T-helper 17 cell (primary cell): ENCODE results near the gene LRRC8C. TPM values are rescaled to one million over a fixed set of nuclear protein-coding genes. Genes with fewer than 3 reads are reported as not detected.
"Not testable (repeated sequence)": the region's sequence is repeated elsewhere in the genome, so short reads cannot be mapped to it uniquely, and the experiment has no call there.

Source experiments
- ATAC-seq: fragments of 150-1000 bp; cut with Tn5 transposase; 2 replicates; pipeline ENCODE4 v1.10.0; 2021; ENCODE audit warnings: mild to moderate bottlenecking, moderate library complexity
- DNase-seq, 3 donors: peaks; one replicate each; pipeline versions ENCODE4 v3.0.0 to v3.0.0-alpha.2; 2020 to 2021
- H3K9me3 ChIP-seq: one replicate; pipeline ENCODE4 v1.7.0; 2013; ENCODE audit warnings: low read length, mild to moderate bottlenecking; ENCODE audit not compliant: control insufficient read depth, poor library complexity, severe bottlenecking
- H3K27ac Mint-ChIP-seq: one replicate; pipeline ENCODE4 v1.8.0; 2022; ENCODE audit warnings: mild to moderate bottlenecking, moderate library complexity, mixed read lengths
- H3K27me3 Mint-ChIP-seq: one replicate; pipeline ENCODE4 v1.8.0; 2022; ENCODE audit warnings: mixed read lengths
- H3K36me3 Mint-ChIP-seq: one replicate; pipeline ENCODE4 v1.8.0; 2022; ENCODE audit warnings: low read depth, mixed read lengths
- H3K4me1 Mint-ChIP-seq: one replicate; pipeline ENCODE4 v1.8.0; 2022; ENCODE audit warnings: mild to moderate bottlenecking, mixed read lengths
- H3K4me3 Mint-ChIP-seq: one replicate; pipeline ENCODE4 v1.8.0; 2022; ENCODE audit warnings: mild to moderate bottlenecking, moderate library complexity, mixed read lengths
- total RNA-seq, 4 donors: library from RNA in 2 of 4; stranded (reverse) in 2 of 4; gene quantifications; one replicate each; pipeline ENCODE4 v1.2.3 and lab custom pipeline; 2022 to 2026

Gene LRRC8C
- total RNA-seq = 10 to 100 TPM; 46.0 to 52.4 TPM
- 136 to 141 reads per million in 2 donors for total RNA-seq (lab: John Stamatoyannopoulos, UW)

DNA sequence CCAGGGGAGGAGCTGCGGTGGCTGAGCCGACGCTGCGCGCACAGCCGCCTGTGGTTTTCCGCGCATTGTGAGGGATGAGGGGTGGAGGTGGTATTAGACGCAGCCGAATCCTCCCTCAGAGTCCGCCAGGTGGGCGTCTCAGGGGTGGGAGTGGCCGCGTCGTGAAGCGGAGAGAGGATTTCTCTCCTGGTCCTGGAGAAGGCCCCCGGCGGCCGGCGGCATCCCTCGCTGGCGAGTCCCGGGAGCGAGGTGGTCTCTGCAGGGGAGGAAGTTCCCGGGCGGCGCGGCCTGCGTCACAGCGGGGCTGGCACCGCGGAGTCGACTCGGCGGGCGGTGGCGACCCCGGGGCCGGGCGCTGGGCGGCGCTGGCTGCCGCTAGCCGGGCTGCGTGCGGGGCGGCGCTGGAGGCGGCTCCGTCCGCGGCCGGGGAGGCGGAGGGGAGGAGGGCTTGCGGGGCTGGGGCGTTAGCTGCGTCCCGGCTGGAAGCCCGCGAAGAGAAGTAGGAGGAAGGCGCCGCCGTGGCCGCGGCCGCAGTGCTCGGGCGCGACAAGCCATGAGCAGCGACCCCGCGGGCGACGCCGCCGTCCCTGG lies at the start of gene LRRC8C:
LRRC8C (plus strand) TSS at position 464 of the 591 bp plus-strand sequence. CDS start 53,354 bp downstream, outside the sequence.
- H3K36me3 Mint-ChIP-seq = peaks cover 3% of the 10 kb centered on the region
- H3K27ac Mint-ChIP-seq = peak within 1 kb of the TSS; percentile 93
- ATAC-seq (peak; percentile 83), DNase-seq (peak; percentile 82 to 91 (median 85))
- no peaks in the 10 kb centered on the region for H3K27me3 Mint-ChIP-seq
- H3K4me3 Mint-ChIP-seq = peak within 1 kb of the TSS; percentile 96
- H3K9me3 ChIP-seq = no peaks in the 10 kb centered on the region
- peaks cover 56% of the 10 kb centered on the region for H3K4me1 Mint-ChIP-seq

DNA sequence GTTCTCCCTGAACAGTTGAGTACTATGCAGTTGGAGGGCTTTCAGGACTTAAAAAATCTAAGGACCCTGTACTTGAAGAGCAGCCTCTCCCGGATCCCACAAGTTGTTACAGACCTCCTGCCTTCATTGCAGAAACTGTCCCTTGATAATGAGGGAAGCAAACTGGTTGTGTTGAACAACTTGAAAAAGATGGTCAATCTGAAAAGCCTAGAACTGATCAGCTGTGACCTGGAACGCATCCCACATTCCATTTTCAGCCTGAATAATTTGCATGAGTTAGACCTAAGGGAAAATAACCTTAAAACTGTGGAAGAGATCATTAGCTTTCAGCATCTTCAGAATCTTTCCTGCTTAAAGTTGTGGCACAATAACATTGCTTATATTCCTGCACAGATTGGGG lies 48.7 kb upstream of the LRRC8C start:
- no peak for DNase-seq
- Mint-ChIP-seq H3K27me3 (no peaks in the 10 kb centered on the region), H3K4me3 (no peak overlapping the region), H3K36me3 (peaks cover 10% of the 10 kb centered on the region), H3K4me1 (peaks cover 8% of the 10 kb centered on the region), H3K27ac (no peak overlapping the region)
- no peaks in the 10 kb centered on the region for H3K9me3 ChIP-seq
- ATAC-seq = no peak

DNA sequence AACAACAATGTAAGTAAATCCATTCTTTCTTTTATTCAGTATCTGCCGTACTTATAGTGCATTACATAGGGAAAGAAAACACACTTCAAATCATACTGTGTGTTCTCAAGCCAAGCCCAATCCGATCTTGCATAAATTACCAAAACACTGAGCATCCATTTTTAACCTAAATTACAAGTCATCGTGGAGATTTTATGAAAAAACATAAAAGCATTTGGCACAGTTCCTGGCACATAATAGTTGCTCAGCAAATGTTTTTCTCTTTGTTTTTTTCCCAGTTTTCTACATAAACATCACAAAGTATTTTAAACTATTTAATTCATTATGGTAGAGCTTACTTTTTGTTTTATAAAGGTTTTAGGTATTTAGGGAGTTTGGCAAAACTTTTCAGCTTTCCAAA lies 48.1 kb upstream of the LRRC8C start:
- peaks cover 11% of the 10 kb centered on the region for H3K4me1 Mint-ChIP-seq
- DNase-seq (no peak), ATAC-seq (no peak)
- H3K36me3 Mint-ChIP-seq = peaks cover 10% of the 10 kb centered on the region
- no peaks in the 10 kb centered on the region for H3K9me3 ChIP-seq
- no peaks in the 10 kb centered on the region for H3K27me3 Mint-ChIP-seq
- H3K4me3 Mint-ChIP-seq = no peak overlapping the region
- no peak overlapping the region for H3K27ac Mint-ChIP-seq

- no peak for ATAC-seq
- H3K27me3 Mint-ChIP-seq = no peaks in the 10 kb centered on the region
- no peak overlapping the region for H3K27ac Mint-ChIP-seq
- DNase-seq = no peak
- peaks cover 22% of the 10 kb centered on the region for H3K4me1 Mint-ChIP-seq
- H3K9me3 ChIP-seq = no peaks in the 10 kb centered on the region
- H3K4me3 Mint-ChIP-seq = no peak overlapping the region
- H3K36me3 Mint-ChIP-seq = peaks cover 6% of the 10 kb centered on the region
Measured at GRCh38 chr1:89587729-89588161, 45.2 kb upstream of the LRRC8C start.

DNA sequence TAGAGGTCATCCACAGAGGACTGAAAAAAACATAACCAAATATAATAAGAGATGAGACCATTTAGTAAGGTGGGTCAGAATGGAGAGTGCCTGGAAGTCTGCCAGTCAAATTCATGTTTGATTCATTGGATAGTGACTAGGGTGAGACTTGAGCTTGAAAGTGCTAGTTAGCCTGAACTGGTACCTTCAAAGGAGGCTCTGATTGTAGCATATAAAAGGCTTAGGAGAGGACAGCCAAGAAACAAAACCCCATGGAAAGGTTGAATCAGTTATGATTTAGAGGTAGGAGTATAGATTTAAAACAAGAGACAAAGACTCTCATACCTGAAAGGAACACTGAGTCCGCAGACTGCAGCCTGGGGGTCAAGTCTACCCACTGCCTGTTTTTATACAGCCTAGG lies 44.4 kb upstream of the LRRC8C start:
- H3K4me3 Mint-ChIP-seq = no peak overlapping the region
- H3K27me3 Mint-ChIP-seq = no peaks in the 10 kb centered on the region
- ATAC-seq (no peak), DNase-seq (no peak)
- H3K9me3 ChIP-seq = no peaks in the 10 kb centered on the region
- peaks cover 23% of the 10 kb centered on the region for H3K4me1 Mint-ChIP-seq
- peak overlapping the region; percentile 19 for H3K27ac Mint-ChIP-seq
- H3K36me3 Mint-ChIP-seq = peaks cover 3% of the 10 kb centered on the region

- no peak overlapping the region for H3K4me3 Mint-ChIP-seq
- H3K4me1 Mint-ChIP-seq = peaks cover 27% of the 10 kb centered on the region
- H3K27ac Mint-ChIP-seq = peak overlapping the region; percentile 9
- DNase-seq = no peak
- no peaks in the 10 kb centered on the region for H3K27me3 Mint-ChIP-seq
- no peaks in the 10 kb centered on the region for H3K9me3 ChIP-seq
- peaks cover 4% of the 10 kb centered on the region for H3K36me3 Mint-ChIP-seq
- no peak for ATAC-seq
Measured at GRCh38 chr1:89589515-89589914, 43.4 kb upstream of the LRRC8C start.

DNA sequence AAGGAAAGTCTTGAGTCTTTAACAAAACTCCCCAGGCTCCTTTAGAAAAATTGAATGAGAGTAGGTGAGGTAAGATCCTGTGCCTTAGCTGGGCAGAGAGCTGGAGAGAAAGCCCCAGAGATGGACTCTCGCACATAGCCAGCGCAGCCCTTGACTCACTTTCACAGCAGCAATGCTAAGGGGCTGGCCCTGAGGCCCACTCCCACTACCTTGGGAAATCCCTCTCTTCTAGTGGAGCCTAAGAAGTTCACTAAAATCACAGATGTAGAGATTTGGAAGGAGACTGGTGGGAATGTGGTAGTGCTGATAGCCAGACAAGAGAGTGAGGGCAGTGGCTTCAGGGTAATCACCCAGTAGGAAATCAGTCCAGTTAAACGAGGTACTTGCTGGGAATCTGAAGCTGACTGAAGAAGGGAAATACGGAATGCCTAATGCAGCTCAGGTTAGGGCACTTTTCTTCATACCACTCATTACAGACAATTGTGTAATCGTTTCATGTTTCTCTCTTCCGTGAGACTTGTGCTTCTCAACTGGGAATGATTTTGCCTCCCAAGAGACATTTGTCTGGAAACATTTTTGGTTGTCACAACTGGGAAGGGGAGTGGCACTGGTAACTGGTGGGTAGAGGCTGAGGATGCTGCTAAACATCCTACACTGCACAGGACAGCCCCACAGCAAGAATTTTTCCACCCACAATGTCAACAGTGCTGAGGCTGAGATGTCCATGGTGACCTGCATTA lies 42.4 kb upstream of the LRRC8C start:
- Mint-ChIP-seq H3K36me3 (peaks cover 4% of the 10 kb centered on the region), H3K27ac (peak overlapping the region; percentile 37), H3K27me3 (no peaks in the 10 kb centered on the region), H3K4me1 (peaks cover 27% of the 10 kb centered on the region), H3K4me3 (peak overlapping the region; percentile 31)
- no peak for ATAC-seq
- DNase-seq = no peak
- no peaks in the 10 kb centered on the region for H3K9me3 ChIP-seq

DNA sequence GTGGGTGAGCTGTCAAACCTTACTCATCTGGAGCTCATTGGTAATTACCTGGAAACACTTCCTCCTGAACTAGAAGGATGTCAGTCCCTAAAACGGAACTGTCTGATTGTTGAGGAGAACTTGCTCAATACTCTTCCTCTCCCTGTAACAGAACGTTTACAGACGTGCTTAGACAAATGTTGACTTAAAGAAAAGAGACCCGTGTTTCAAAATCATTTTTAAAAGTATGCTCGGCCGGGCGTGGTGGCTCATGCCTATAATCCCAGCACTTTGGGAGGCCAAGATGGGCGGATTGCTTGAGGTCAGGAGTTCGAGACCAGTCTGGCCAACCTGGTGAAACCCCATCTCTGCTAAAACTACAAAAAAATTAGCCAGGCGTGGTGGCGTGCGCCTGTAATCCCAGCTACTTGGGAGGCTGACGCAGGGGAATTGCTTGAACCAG lies 40.0 kb upstream of the LRRC8C start:
- not testable (repeated sequence) for H3K4me3 Mint-ChIP-seq, H3K27ac Mint-ChIP-seq, H3K36me3 Mint-ChIP-seq, DNase-seq, ATAC-seq, H3K27me3 Mint-ChIP-seq, H3K9me3 ChIP-seq
- H3K4me1 Mint-ChIP-seq = peaks cover 32% of the 10 kb centered on the region

DNA sequence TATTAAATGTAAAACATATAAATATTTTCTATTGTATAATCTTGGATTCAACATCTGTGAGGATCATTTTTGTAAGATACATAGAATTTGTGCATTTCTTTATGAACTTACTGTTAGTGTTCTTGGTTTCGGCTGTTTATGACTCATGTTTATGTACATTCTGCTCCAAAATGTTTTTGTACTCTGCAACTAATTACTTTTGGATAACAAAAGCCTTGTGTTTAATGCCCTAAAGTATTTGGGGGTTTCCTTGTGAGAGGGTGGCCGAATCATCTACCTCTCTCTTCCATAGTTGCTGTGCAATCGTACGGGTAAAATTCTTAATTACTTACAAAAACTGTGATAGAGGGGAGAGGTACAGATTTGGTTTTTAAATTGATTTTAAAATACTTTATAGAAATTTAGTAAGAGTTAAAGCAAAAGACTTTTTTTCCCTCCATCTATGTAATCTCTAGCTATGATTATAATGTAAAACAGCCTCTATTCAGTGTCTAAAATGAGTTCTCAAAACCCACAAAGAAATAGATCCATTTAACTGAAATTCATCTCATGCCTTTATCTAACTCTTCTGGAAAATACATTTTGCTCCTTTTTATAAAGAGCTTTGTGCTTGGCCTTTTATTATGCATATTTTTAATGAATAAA lies 38.7 kb upstream of the LRRC8C start:
- H3K9me3 ChIP-seq = no peaks in the 10 kb centered on the region
- ATAC-seq (no peak), DNase-seq (no peak)
- peaks cover 4% of the 10 kb centered on the region for H3K36me3 Mint-ChIP-seq
- H3K27me3 Mint-ChIP-seq = no peaks in the 10 kb centered on the region
- peaks cover 32% of the 10 kb centered on the region for H3K4me1 Mint-ChIP-seq
- H3K4me3 Mint-ChIP-seq = no peak overlapping the region
- no peak overlapping the region for H3K27ac Mint-ChIP-seq

DNA sequence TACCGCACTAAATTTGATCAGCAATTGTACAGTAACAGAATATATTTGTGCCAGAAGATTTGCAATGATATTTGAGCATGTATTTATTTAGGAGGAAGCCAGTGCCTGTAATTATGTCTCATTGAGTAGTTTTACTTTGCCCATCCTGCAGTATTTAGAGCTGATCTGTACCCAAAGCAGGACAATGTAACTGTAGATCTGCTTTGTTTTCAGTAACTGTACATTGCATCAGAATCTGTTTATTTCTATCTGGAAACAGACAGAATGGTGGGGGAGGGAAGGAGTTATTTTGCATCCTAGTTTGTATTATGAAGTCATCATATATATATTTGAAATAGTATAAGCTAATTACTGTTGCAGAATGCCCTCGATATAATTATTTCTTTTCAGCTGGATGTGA lies 36.2 kb upstream of the LRRC8C start:
- peaks cover 31% of the 10 kb centered on the region for H3K4me1 Mint-ChIP-seq
- no peaks in the 10 kb centered on the region for H3K27me3 Mint-ChIP-seq
- H3K9me3 ChIP-seq = no peaks in the 10 kb centered on the region
- DNase-seq = no peak
- H3K27ac Mint-ChIP-seq = no peak overlapping the region
- no peak overlapping the region for H3K4me3 Mint-ChIP-seq
- no peak for ATAC-seq
- peaks cover 6% of the 10 kb centered on the region for H3K36me3 Mint-ChIP-seq

GRCh38 chr1:89598450-89599331 lies 34.2 kb upstream of the LRRC8C start:
- H3K4me1 Mint-ChIP-seq = peaks cover 36% of the 10 kb centered on the region
- no peaks in the 10 kb centered on the region for H3K27me3 Mint-ChIP-seq
- no peaks in the 10 kb centered on the region for H3K9me3 ChIP-seq
- ATAC-seq (peak; percentile 75), DNase-seq (no peak)
- H3K36me3 Mint-ChIP-seq = peaks cover 4% of the 10 kb centered on the region
- H3K27ac Mint-ChIP-seq = peak overlapping the region; percentile 79
- H3K4me3 Mint-ChIP-seq = no peak overlapping the region

- Mint-ChIP-seq H3K36me3 (peaks cover 2% of the 10 kb centered on the region), H3K27me3 (no peaks in the 10 kb centered on the region)
Measured at GRCh38 chr1:89599332-89599630, 33.6 kb upstream of the LRRC8C start.

More at GRCh38 chr1:89599332-89599630, 33.6 kb upstream of the LRRC8C start:
- Mint-ChIP-seq H3K27ac (peak overlapping the region; percentile 79), H3K4me3 (peak overlapping the region; percentile 36), H3K4me1 (peaks cover 39% of the 10 kb centered on the region)
- DNase-seq (no peak), ATAC-seq (no peak)
- no peaks in the 10 kb centered on the region for H3K9me3 ChIP-seq
